Stimulated activated CD8-positive, alpha-beta memory T cell treated with anti-CD3 and anti-CD28 coated beads, Interleukin-4, amount 100 ng/mL, for 24 hours (primary cell): ENCODE results near the gene REM1.
"Not testable (repeated sequence)": the region's sequence is repeated elsewhere in the genome, so short reads cannot be mapped to it uniquely, and the experiment has no call there.

Source experiments
- DNase-seq: peaks from one replicate; pipeline ENCODE4 v3.0.0-alpha.2; 2020; ENCODE audit warnings: low read depth

REM1 gene

GRCh38 chr20:31474758-31475427 is at the start of gene REM1, which contains the start of gene DEFB124:
Gene REM1 (plus strand): TSS chr20:31475288. CDS start chr20:31476446, 1,158 bp downstream.
Gene DEFB124 (minus strand): TSS chr20:31475127. CDS start chr20:31473013, 2,114 bp downstream.
- DNase-seq = no peak

- DNase-seq = no peak
Measured at GRCh38 chr20:31425797-31426196, 49.3 kb upstream of the REM1 start.

- not testable (repeated sequence) for DNase-seq
Measured at GRCh38 chr20:31426891-31427551, 48.1 kb upstream of the REM1 start.

GRCh38 chr20:31427576-31427975 is 47.5 kb upstream of the REM1 start:
- not testable (repeated sequence) for DNase-seq

- no peak for DNase-seq
Measured at GRCh38 chr20:31430568-31431115, 44.4 kb upstream of the REM1 start.

- DNase-seq = peak; percentile 1
Measured at GRCh38 chr20:31440012-31440659, 35.0 kb upstream of the REM1 start, which contains the start of gene DEFB123. Gene DEFB123 (plus strand): TSS chr20:31440632. CDS start chr20:31440699, 67 bp downstream.

- DNase-seq = no peak
Measured at GRCh38 chr20:31446084-31446819, 28.8 kb upstream of the REM1 start.

- DNase-seq = no peak
Measured at GRCh38 chr20:31449511-31450414, 25.3 kb upstream of the REM1 start.

GRCh38 chr20:31452575-31452974 is 22.5 kb upstream of the REM1 start:
- no peak for DNase-seq

- DNase-seq = no peak
Measured at GRCh38 chr20:31454361-31454760, 20.7 kb upstream of the REM1 start.

- not testable (repeated sequence) for DNase-seq
Measured at GRCh38 chr20:31470946-31471345, 4.1 kb upstream of the REM1 start.

- DNase-seq = no peak
Measured at GRCh38 chr20:31472395-31473330, 2.4 kb upstream of the REM1 start.

GRCh38 chr20:31473331-31474096 is 1.6 kb upstream of the REM1 start:
- no peak for DNase-seq

GRCh38 chr20:31474097-31474436 is 1.0 kb upstream of the REM1 start:
- DNase-seq = no peak

- no peak for DNase-seq
Measured at GRCh38 chr20:31475472-31476293, 595 bp downstream of the REM1 start.

GRCh38 chr20:31476294-31476585 is 1.2 kb downstream of the REM1 start:
- no peak for DNase-seq

- no peak for DNase-seq
Measured at GRCh38 chr20:31476643-31477215, 1.6 kb downstream of the REM1 start.

- DNase-seq = no peak
Measured at GRCh38 chr20:31484001-31484400, 8.9 kb downstream of the REM1 start.
